C4-2B (cell line): ENCODE data around the gene CLMP.

Source experiments
- ZFX ChIP-seq: fragments of 450-650 bp; IDR thresholded peaks from 2 replicates; pipeline ENCODE4 v1.6.1; 2017
- TF ChIP-seq, protein P1 (sequence below): fragments of 450-650 bp; conservative IDR thresholded peaks from 2 replicates; pipeline ENCODE4 v1.5.1; 2017; ENCODE audit warnings: mild to moderate bottlenecking

DNA sequence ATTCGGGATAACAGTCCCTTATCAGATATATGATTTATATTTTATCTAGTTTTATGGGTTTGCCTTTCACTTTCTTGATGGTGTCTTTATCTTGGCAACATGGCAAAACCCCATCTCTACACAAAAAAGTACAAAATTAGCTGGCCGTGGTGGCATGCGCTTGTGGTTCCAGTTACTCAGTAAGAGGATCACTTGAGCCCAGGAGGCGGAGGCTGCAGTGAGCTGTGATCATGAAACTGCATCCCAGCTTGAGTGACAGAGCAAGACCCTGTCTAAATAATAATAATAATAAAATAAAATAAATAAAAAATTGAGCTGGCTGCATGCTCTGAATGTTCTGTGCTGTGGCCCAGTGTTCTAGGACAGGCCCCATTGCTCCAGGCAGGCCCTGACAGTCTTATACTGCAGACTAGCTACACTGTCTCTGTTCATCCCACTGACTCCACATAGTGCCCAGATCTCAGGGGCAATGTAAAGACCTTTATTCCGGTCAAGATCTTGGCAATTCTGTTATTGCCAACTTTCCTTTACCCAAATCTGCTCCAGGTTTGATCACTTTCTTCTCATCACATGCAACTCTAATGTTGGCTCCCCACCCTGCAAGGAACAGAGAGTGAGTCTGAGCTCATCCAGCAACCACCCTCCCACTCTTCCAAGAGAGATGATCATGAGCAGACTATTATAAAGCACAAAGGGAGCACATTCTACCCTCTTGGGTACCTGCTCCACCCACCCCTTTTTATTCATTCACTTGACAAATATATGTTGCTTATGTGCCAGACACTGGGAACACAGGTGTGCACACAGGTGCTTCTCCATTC is 141.9 kb downstream of the CLMP start:
- TF ChIP-seq, protein P1, sequence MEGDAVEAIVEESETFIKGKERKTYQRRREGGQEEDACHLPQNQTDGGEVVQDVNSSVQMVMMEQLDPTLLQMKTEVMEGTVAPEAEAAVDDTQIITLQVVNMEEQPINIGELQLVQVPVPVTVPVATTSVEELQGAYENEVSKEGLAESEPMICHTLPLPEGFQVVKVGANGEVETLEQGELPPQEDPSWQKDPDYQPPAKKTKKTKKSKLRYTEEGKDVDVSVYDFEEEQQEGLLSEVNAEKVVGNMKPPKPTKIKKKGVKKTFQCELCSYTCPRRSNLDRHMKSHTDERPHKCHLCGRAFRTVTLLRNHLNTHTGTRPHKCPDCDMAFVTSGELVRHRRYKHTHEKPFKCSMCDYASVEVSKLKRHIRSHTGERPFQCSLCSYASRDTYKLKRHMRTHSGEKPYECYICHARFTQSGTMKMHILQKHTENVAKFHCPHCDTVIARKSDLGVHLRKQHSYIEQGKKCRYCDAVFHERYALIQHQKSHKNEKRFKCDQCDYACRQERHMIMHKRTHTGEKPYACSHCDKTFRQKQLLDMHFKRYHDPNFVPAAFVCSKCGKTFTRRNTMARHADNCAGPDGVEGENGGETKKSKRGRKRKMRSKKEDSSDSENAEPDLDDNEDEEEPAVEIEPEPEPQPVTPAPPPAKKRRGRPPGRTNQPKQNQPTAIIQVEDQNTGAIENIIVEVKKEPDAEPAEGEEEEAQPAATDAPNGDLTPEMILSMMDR, result no peak
- TF ChIP-seq ZFX, result no peak
